Endometrial microvascular endothelial cells (primary cell): ENCODE data around the gene FBXW7. TPM values are rescaled to one million over a fixed set of nuclear protein-coding genes. Genes with fewer than 3 reads are reported as not detected.

ENCODE experiments used
- in situ Hi-C: cut with HindIII; loops from 2 replicates; pipeline ENCODE4 v1.10.0; 2017; ENCODE audit warnings: low sequenced_read_pairs, low pct_unique_long_range_greater_than_20kb; ENCODE audit errors: inconsistent ontology term
- total RNA-seq: library from RNA; depleted of rRNA; stranded (reverse); fragments of >200 nt; gene quantifications from one replicate; pipeline ENCODE4 v1.2.3, GENCODE V29; 2015; ENCODE audit errors: inconsistent ontology term

FBXW7 gene
- total RNA-seq, 1 donor from 2014 or later = 45.3 TPM

- in situ Hi-C loops = no loop called here
Observed at GRCh38 chr4:152454398-152455011, 81.4 kb downstream of the FBXW7 start.

GRCh38 chr4:152451496-152451895 is 84.4 kb downstream of the FBXW7 start:
- in situ Hi-C loops = no loop called here

DNA sequence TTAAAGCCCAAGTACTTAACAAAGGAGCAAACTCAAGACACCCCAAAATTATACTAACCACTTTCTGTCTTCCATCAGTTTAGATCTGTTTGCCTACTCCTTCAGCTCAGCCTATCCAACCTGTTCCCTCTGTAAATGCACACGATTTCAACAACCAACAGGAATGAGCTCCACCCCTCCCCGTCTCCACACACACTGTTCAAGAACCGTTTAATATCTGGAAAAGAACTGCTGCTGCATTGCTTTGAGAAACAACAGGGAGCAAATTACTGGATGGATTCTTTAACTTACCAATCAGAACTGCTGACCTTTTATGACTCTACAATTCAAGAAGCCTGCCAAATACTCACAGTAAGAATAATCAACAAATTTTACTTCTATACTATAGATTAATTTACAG is 87.0 kb downstream of the FBXW7 start:
- in situ Hi-C loops = no loop called here

DNA sequence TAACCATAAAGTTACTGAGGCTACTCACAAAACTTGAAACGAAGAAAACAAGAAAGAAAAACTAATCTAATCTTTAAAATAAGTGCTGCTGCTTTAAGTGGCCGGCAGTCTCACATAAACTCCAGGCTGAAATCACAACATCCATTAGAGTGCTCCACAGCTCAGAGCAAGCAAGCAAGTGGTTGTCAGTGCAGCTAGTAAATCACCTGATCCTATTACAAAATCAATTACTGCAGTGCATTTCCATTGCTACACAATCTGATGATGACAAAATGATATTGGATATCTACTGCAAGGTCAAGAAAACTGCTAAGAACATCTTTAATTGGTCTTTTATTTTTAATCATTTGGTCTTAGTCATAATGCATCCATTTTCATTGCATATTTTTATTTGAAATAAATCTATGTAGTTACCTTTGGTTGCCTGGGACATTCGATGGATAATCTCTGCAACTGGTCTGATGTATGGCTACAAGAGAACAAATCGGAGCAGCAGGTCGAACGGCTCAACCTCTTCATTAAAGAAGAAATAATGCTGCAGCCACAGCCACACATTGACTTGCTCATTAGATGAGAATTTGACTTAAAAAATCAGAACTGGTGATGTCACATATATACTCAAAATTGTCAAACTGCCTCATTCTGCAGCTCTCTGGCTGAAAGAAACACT is 87.7 kb downstream of the FBXW7 start:
- in situ Hi-C loops = no loop called here

DNA sequence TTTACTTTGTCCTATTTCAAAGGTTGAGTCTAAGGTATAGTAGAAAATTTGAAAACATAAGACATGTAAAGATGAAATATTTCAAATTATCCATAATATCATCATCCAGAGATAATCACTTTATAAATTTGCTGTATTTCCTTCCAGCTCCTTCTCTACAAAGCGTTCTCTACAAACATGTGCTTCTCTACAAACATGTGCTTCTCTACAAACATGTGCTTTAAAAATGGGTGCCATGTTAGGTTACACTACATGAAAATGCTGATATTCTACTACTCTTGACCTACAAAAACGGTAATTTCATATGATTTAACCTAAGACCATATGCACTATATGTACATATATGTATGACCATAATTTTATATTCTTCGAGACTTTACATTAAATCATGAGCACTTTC is 92.0 kb downstream of the FBXW7 start:
- in situ Hi-C loops = no loop called here

DNA sequence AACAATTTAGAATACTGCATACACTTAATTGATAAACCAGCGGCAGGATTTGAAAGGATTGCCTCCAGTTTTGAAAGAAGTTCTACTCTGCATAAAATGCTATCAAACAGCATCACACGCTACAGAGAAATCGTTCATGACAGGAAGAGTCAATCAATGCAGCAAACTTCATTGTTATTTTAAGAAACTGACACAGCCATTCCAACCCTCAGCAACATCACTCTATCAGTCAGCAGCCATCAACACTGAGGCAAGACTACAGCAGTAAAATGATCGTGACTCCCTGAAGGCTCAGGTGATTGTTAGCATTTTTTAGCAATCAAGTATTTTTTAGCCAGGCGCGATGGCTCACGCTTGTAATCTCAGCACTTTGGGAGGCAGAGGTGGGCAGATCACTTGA is 98.3 kb downstream of the FBXW7 start:
- in situ Hi-C loops = no loop called here

GRCh38 chr4:152436384-152436783 is 99.5 kb downstream of the FBXW7 start:
- in situ Hi-C loops = no loop called here

GRCh38 chr4:152434011-152434410 is 101.9 kb downstream of the FBXW7 start:
- in situ Hi-C loops = no loop called here

GRCh38 chr4:152431784-152432183 is 104.1 kb downstream of the FBXW7 start:
- in situ Hi-C loops = no loop called here

DNA sequence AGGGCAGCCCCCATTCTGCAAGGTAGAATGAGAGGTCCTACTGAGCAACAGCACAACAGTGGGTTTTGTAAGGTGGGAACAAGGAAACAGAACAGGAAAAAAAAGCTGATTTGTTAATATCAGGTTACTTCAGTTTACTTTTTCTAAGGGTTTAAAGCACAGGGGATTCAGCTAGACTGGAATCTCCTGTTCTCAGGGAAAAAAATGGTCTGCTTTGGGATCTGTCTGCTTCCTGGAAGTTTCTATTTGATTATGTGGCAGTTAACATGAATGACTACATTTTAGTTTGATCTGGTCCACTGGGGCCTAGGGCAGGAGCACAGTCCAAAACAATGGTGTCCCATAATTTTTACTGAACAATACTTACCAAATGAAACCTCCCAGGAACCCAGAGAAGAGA is 104.6 kb downstream of the FBXW7 start:
- in situ Hi-C loops = no loop called here

DNA sequence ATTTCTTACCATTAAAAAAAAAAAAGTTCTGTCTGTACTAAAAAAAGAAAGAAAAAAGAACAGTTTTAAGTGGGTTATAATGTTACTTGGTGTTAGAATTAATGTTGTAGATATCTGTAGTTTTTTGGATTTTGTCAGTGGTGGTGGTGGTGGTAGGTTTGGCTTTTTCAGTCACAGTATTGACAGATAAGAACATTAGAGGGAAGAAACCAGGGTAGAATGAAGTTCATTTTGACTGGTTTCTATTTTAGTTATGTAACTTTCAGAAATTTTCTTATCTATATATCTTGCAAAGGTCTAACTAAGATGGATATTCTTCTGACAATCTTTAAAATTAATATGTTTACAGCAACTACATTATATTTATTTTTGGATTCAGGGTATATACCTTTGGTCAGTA is 105.4 kb downstream of the FBXW7 start:
- in situ Hi-C loops = no loop called here

- in situ Hi-C loops = no loop called here
Observed at GRCh38 chr4:152427981-152428380, 107.9 kb downstream of the FBXW7 start.

- in situ Hi-C loops = no loop called here
Observed at GRCh38 chr4:152424977-152425376, 110.9 kb downstream of the FBXW7 start.

GRCh38 chr4:152424396-152424795 is 111.5 kb downstream of the FBXW7 start:
- in situ Hi-C loops = no loop called here

DNA sequence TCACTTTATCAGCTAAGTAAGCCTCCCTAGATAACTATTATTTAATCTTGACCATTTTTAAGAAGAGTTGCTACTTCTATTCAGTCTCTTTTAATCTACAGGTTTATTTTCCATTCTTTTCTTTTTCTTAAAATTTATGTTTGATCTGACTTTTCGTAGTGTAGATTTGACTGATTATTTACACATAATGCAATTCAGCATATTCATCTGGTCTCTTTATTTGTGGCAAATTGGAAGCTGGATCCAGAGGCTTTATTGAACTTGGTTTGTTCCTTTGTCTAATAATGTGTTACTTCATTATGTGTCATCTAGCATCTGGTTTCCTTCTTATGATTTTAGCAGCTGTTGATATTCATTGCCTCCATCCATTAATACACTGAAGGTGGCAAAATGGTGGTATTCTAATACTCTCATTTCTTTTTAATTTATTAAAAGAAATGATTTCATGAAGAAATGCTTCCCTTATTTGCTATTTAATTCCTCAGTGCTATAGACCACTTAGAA is 113.0 kb downstream of the FBXW7 start:
- in situ Hi-C loops = no loop called here

- in situ Hi-C loops = no loop called here
Observed at GRCh38 chr4:152421576-152421975, 114.3 kb downstream of the FBXW7 start.

DNA sequence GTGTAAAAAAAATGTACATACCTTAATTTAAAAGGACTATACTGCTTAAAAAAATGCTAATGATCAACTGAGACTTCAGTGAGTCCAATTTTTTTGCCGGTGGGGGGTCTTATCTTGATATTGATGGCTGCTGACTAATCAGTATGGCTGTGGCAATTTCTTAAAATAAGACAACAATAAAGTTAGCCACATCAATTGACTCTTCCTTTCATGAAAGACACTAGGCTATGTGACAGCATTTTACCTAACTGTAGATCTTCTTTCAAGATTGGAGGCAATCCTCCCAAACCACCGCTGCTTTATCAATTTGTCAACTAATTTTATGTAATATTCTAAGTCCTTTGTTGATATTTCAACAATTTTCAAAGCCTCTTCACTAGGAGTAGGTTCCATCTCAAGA is 116.1 kb downstream of the FBXW7 start:
- in situ Hi-C loops = no loop called here

GRCh38 chr4:152417673-152418072 is 118.2 kb downstream of the FBXW7 start:
- in situ Hi-C loops = no loop called here

- in situ Hi-C loops = no loop called here
Observed at GRCh38 chr4:152415980-152416379, 119.9 kb downstream of the FBXW7 start.

DNA sequence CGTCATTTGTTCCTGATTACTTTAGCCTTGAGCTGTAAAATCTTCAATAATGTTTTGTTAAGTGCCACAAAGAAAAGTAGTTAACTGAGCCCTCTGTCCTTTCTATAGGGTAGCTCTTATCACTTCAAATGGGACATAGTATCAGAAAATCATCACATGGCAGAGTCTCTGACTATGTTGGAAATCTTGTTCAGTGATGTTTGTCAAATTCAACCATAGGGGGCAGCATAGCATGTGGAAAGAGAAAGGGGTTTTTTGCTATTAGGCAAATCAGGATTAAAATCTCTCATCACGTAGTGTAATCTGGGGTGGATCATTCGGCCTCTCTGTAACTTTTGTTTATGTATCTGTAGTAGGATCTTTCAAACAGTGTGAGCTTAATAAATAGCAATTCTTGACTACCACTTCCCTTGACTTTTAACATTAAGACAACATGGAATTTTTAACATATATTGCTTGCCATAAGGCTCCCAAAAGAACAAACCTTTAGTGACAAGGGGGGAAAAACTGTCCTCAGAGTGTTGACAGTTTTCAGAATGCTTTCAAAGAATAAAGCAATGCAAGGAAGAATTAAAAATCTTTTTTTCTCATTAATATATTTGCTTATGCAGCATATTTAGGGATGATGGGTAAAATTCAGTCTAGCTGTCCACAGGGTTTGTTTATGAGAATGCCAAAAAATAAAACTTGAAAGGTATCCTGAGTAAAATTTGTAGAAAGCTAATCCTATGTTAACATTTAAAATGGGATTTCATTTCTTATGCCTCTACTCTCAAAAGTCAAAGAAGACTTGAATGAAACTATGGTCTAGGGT is 127.2 kb downstream of the FBXW7 start:
- in situ Hi-C loops = no loop called here
